Measurements from ENCODE around the gene DDT.

DNA sequence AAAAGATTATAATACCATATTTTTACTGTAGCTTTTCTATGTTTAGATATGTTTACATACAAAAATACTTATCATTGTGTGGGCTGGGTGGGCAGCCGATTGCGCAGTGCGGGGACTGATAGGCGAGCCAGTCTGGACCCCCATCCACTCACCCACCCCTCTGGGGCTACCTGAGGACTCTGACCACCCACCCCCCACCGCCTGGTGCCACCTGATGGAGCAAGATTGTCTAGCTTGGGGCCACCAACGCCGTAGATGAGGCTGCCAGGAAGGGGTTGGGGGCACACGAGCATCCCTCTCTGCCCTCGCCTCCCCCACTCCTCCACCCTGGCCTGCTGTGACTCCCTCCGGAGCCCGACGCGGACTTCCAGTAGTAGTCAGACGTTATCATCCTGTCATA lies 47.7 kb downstream of the DDT start:
- TF ChIP-seq CTCF (IDR thresholded peaks at IDR 0.05) (no peak), POLR2A (IDR thresholded peaks at IDR 0.05) (no peak)
